A172 (cell line): Measurements from ENCODE around the gene FMN1. TPM values are rescaled to one million over a fixed set of nuclear protein-coding genes. Genes with fewer than 3 reads are reported as not detected.
A peak's percentile ranks its signal among the peaks of the same experiment; 100 is the strongest.

ENCODE experiments used
- DNase-seq: peaks from one replicate; pipeline ENCODE4 v3.0.0-alpha.2; 2015; ENCODE audit warnings: low spot score
- total RNA-seq: library from RNA; depleted of rRNA; stranded (reverse); fragments of >200 nt; shearing (Covaris generic); gene quantifications from 2 replicates; pipeline ENCODE4 v1.2.3, GENCODE V29; 2014

Gene FMN1
- total RNA-seq, 1 experiment from 2014 or later: 0.95 TPM

GRCh38 chr15:33125894-33126537 lies 68.5 kb downstream of the FMN1 start:
- DNase-seq: no peak

DNA sequence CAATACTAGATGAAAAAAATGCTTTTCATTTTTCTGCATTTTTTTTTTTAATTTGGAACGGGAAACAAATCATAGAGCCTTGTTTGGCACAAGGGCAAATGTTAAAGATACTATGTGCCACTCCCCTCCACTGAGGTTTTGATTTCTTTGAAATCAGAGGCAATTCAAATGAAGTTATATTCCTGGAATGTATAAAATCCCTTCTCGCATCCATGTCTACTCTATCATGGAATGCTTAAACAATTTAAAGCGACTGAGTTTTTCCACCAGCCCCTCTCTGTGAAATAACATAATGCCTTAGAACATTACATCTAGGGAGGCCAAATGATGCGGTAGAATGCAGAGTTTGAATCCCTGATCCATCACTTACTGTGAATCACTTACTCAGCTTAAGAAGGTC lies 69.7 kb downstream of the FMN1 start:
- DNase-seq: no peak

DNA sequence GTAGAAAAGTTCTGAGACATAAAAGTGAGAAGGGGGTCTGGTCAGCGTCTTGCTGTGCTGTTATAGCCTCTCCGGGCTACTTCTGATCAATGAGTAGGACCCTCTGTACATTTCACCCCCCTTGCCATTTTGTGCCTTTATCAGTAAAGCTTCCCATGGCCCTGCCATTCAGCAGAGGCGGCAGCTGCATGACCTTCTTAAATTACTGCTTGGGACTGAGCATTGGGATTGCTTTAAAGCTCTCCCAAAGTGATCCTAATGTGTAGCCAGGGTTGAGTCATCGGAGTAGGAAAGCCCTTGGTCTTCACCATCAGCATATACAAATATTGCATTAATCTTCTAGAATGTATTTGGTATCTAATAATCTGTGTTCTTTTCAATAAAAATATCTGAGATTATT lies 70.2 kb downstream of the FMN1 start:
- DNase-seq: no peak

DNA sequence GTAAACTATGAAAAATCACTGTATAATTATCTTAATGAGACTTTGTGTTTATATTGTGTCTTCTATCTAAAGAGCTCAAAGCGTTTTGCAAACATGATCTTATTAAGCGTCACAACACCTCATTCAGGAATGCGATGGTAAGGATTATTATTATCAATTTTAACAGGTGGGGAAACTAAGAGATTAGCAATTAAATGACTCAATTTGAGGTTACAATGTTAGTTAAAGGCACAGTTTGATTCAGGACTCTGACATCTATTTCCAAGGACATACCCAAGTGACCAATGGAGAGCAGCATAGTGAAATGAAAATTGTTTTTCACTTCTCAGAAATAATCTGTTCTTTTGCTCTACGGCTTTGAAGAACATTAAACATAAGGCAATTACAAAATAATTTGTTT lies 74.6 kb downstream of the FMN1 start:
- DNase-seq: no peak

GRCh38 chr15:33119273-33119672 lies 75.2 kb downstream of the FMN1 start:
- DNase-seq: no peak

DNA sequence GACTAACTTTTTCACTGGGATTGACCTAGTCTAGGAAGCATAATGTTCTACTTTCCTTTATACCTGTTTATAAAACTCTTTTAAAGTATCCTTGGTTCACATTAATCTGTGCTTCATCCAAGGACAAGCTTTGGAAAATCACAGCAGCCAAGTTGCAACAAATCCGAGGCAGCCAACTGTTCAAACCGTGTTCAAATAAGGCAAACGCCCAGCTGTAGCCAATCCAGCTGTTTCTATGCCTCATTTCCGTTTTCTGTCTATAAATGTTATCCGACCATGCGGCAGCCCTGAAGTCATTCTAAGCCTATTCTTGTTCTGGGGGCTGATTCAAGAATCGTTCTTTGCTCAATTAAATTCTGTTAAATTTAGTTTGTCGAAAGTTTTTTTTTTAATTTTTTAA lies 78.3 kb downstream of the FMN1 start:
- DNase-seq: no peak

DNA sequence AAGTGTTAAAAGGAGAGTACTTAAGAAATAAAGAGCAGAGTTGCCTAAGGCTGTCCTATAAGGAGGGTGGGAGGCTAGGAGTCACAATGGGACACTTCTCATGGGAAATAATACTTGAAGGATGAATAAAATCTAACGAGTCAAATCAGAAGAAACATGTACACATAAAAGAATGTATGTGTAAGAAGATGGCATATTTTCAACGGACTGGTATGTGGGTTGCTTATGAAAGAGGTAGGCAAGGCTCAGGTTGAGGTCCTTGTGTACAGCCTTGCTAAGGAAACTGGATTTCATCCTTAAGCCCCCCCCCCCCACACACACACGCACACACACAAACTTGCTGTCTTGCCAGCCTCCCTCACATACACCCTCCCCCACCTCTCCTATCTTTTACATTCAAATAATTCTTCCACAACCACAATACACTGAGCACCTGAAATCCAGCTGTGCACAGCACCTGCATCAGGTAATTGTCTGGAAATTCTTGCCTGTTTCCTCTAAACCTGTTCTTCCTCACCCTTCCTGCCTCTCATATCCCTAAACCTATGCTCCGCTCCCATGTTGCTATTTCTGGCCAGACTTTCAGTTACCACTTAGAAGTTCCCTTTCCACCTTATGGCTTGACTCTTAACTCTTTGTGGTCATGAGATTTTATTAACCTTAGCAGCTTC lies 79.2 kb downstream of the FMN1 start:
- no peak for DNase-seq

GRCh38 chr15:33114374-33114717 lies 80.2 kb downstream of the FMN1 start:
- no peak for DNase-seq

DNA sequence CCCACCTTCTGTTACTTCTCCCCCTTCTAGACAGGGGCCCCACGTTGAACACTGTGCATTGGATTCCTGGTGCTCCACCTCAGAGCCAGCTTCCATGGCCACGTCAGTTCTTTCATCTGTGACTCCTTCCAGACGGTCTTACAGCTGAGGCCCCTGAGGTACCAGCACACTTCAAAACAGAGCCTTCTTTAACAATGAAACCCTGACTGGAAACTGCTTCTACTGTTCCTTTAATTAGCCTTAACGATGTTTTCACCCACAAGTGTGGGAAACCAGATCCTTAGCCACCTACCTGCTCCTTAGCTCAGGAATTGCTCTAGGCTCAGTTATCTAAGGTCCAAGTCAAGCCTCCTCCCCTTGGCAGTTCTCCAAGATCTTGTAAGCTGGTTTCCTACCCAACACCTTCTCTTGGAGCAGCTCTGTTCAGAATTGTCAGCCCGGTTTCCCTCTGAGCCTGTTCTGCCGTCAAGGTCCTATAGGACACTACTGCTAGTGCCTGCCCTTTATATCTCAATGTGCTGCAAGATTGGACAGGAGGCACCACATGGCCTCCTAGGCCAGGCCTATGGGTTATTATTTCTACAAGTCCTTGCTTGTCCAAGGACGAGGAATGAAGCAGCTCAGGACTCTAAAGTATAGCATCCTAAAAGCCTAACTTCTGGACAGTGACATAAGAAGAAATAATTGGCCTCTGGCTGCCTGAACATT lies 80.7 kb downstream of the FMN1 start:
- DNase-seq: no peak

DNA sequence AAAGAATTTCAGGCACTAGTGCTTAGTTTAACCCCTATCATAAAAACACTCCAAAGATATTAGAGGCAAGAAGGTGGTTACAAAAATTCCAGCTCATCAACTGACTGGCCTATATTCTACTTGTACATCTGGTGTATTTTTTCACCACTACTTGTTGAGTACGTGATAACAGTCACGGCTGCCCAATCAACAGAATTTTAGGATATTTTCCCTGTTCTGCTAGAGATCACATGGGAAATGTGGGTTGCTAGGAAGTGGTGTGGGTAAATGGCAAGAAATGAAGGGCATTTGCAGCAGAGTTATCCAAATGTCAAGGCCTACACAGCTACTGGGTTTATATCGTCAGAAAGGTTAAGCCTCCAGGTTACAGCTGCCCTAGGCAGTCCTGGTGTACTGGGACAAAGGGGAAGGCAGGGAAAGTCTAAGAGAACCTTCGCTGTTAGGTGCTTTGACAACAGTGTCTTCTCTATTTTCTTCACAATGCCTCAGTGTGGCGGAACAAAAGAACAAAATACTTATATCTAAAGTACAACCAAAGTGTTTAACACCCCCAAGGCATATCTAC lies 81.9 kb downstream of the FMN1 start:
- DNase-seq: no peak

- no peak for DNase-seq
Observed at GRCh38 chr15:33111041-33111451, 83.5 kb downstream of the FMN1 start.

GRCh38 chr15:33109345-33109744 lies 85.2 kb downstream of the FMN1 start:
- no peak for DNase-seq

DNA sequence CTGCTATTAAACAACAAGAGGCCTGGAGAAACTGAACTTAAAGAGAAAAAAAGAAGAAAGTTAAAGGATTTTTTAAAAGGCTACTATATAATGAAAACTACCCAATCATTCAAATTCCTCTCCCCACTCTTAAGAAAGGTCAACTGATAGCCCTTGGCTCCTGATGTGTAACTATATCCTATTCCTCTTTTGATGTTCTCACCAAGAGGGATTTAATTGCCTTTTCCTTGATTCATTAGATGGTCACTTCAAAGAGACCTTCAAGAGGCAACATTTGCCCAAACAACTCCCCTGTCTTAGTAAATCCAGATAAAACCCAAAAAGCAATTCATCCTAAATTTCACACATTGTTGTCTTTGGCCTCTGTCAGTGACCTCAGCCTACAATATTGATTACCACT lies 86.0 kb downstream of the FMN1 start:
- no peak for DNase-seq

DNA sequence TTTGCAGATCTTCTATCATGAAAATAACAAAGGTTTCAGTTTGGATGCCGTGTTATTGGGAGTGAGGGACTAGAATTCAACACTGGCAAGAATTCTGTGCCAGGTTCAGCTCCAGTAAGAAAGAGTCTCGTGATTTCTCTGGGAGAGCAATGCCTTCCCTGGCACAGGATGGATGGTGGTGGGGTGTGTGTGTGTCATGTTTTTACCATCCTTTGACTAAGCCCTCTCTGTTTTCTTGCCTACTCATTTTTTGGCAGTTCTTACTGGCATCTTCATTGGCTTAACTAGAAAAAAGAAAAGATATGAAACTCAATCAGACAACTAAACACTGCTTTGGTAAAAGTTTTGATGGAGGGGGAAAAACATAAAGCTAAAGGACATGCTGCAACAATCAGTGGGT lies 86.6 kb downstream of the FMN1 start:
- DNase-seq: no peak

DNA sequence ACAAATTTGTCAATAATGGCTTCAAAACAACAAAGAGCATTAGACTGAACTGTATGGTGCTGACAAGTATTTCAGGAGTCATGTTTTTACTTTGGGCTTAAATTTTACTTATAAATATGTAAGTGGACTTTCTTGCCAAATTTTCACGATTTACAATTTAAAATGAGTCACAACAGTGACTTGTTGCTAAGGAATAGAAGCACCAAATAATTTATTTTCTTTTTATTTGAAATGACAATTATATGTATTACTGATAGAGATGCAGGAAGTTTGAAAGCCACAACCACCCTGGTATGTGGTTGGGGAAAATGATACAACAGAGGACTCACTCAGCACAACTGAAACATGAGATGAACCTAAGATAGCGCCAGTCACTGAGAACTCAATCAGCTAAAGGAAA lies 90.3 kb downstream of the FMN1 start:
- DNase-seq: peak; percentile 51

GRCh38 chr15:33101036-33101435 lies 93.5 kb downstream of the FMN1 start:
- DNase-seq: no peak

GRCh38 chr15:33100314-33100713 lies 94.2 kb downstream of the FMN1 start:
- no peak for DNase-seq

GRCh38 chr15:33099739-33100138 lies 94.8 kb downstream of the FMN1 start:
- DNase-seq: no peak

DNA sequence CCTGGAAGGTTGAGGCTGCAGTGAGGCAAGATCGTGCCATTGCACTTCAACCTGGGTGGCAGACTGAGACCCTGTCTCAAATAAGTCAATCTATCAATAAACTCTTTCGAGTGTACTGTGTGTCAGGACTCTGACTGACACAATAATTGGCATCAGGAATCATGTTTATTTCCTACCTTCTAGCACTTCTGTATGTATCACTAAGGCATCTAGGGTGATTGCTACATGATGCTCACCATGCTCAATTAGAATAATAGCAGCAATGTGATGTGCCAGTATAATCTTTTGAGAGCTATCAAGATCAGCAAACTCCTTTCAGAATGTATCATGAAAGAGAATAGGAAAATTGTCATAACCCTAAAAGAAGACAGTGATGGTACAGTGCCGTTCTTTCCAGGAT lies 95.3 kb downstream of the FMN1 start:
- no peak for DNase-seq

- DNase-seq: peak; percentile 74
Observed at GRCh38 chr15:33098094-33099058, 96.1 kb downstream of the FMN1 start.

DNA sequence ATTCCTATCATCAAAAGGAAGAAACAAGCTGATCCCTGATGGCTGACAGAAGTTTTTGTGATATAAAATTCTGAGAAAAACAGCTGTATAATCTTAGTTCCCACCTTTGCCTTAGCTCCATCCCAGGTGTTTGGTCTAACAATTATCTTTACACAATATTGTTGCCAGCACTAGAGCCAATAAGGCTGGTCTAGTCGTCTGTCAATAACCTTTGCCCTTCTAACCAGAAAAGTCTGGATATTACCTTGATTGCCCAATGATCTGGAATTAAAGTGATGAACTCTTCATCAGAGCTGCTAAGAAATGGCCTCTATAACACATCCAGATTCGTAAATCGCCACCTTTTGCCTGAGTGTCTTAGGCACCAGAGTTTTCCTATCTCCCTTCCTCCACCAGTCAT lies 98.4 kb downstream of the FMN1 start:
- DNase-seq: no peak

DNA sequence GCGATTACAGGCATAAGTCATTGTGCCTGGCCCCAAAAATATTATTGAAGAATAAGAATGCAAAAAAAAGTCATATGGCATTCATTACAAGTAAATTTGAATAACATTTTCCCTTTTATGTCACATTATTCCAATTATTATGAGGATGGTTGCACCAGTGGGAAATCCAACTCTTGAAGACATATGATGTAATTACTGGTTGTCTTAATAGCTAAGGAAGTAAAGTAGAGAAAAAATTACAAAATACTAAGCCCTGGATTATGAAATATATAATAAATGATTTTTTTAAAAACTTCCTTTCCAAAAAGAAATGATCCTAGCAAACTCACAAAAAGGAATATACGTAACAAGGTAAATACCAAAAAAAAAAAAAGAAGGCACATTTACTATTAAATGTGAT lies 98.9 kb downstream of the FMN1 start:
- no peak for DNase-seq
